Stimulated activated CD4-positive, alpha-beta T cell treated with anti-CD3 and anti-CD28 coated beads, Interleukin-2, amount 100 ng/mL, for 4 hours (primary cell): ENCODE results near the gene RTL10.
"Not testable (repeated sequence)": the region's sequence is repeated elsewhere in the genome, so short reads cannot be mapped to it uniquely, and the experiment has no call there.

Experiments used
- DNase-seq: peaks from one replicate; pipeline ENCODE4 v3.0.0-alpha.2; 2020; ENCODE audit warnings: low read depth

Gene RTL10

GRCh38 chr22:19843107-19843856, 11.4 kb downstream of the RTL10 start:
- DNase-seq, result no peak

GRCh38 chr22:19842393-19843106, 12.1 kb downstream of the RTL10 start:
- no peak for DNase-seq

- no peak for DNase-seq
Observed at GRCh38 chr22:19841641-19842392, 12.9 kb downstream of the RTL10 start.

GRCh38 chr22:19840955-19841640, 13.6 kb downstream of the RTL10 start:
- DNase-seq, result no peak

- no peak for DNase-seq
Observed at GRCh38 chr22:19840059-19840458, 14.6 kb downstream of the RTL10 start.

- DNase-seq, result no peak
Observed at GRCh38 chr22:19837915-19838314, 16.8 kb downstream of the RTL10 start.

GRCh38 chr22:19836512-19836911, 18.2 kb downstream of the RTL10 start:
- no peak for DNase-seq

- no peak for DNase-seq
Observed at GRCh38 chr22:19834599-19834998, 20.1 kb downstream of the RTL10 start.

GRCh38 chr22:19833327-19833726, 21.3 kb downstream of the RTL10 start:
- not testable (repeated sequence) for DNase-seq

- no peak for DNase-seq
Observed at GRCh38 chr22:19832476-19833108, 22.1 kb downstream of the RTL10 start.

- not testable (repeated sequence) for DNase-seq
Observed at GRCh38 chr22:19831979-19832378, 22.7 kb downstream of the RTL10 start.

GRCh38 chr22:19831016-19831415, 23.7 kb downstream of the RTL10 start:
- no peak for DNase-seq

- DNase-seq, result no peak
Observed at GRCh38 chr22:19828035-19828401, 26.7 kb downstream of the RTL10 start.

GRCh38 chr22:19827341-19828034, 27.2 kb downstream of the RTL10 start:
- DNase-seq, result no peak

- DNase-seq, result no peak
Observed at GRCh38 chr22:19826619-19826950, 28.1 kb downstream of the RTL10 start.

- DNase-seq, result no peak
Observed at GRCh38 chr22:19825904-19826618, 28.6 kb downstream of the RTL10 start.

- DNase-seq, result no peak
Observed at GRCh38 chr22:19824926-19825339, 29.7 kb downstream of the RTL10 start.

GRCh38 chr22:19824212-19824925, 30.3 kb downstream of the RTL10 start:
- DNase-seq, result no peak

GRCh38 chr22:19823902-19824211, 30.8 kb downstream of the RTL10 start:
- no peak for DNase-seq
